HG03571 (cell line): ENCODE data around the gene IFT27.

Experiments
- ATAC-seq: cut with Tn5 transposase; IDR thresholded peaks from one replicate; pipeline ENCODE4 v1.9.1; 2021; ENCODE audit not compliant: unreplicated experiment

Gene IFT27

GRCh38 chr22:36728505-36728904, 47.4 kb downstream of the IFT27 start:
- ATAC-seq, result no peak

GRCh38 chr22:36727927-36728488, 47.9 kb downstream of the IFT27 start:
- ATAC-seq, result no peak

- no peak for ATAC-seq
Observed at GRCh38 chr22:36727110-36727509, 48.8 kb downstream of the IFT27 start.

DNA sequence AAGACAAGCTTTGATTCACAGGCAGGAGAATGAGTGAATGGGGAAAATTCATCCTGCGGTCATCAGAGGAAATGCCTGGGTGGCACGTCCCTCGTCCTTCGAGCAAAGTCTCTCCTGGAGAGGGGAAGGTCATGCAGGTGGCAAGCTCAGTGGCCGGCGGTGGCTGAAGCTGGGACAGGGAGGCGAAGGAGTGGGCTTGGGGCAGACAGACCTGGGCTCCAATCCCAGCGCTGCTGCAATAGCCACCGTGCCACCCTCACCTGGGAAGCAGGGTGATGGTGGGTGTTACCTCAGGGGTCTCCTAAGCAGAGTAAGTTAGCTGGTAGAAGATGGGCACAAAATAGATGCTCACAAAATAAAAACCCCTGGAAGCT, 49.9 kb downstream of the IFT27 start:
- no peak for ATAC-seq

- ATAC-seq, result no peak
Observed at GRCh38 chr22:36725366-36726006, 50.4 kb downstream of the IFT27 start.

GRCh38 chr22:36724836-36725235, 51.1 kb downstream of the IFT27 start:
- no peak for ATAC-seq

DNA sequence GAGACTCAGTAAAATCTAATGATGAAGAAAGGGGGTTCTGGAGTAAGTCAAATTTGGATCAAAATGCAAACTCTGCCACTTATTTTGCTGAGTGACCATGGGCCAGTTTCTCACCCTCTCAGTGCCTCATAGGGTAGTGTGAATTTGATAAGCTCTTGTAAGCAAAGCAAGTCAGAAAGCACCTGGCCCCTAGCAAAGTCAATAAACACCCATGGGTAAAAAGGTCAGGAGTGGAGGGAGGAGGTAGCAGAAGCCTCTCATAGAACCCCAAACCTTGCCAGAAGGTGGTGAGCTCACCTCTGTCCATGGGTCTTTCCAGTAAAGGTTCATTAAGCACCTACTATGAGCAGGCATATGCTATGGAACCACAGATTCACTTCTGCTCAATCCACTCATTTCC, 53.9 kb downstream of the IFT27 start:
- no peak for ATAC-seq

- no peak for ATAC-seq
Observed at GRCh38 chr22:36715647-36716046, 60.3 kb downstream of the IFT27 start.

DNA sequence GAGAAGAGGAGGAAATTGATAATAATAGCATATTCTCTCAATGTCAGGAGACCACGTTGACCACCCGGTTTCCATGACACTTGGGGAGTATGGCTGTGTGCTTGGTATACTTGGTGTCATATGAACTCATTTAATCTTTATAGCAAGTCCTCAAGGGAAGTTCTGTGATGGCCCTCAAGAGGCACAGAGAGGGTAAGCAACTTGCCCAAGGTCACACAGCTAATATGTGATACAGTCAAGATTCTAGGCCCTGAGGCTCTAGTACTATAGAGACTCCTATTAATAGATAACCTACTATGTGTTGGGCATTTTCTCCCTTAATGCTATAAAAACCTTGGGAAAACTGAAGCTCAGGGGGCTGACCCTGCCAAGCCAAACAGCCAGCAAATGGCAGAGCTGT, 61.8 kb downstream of the IFT27 start:
- no peak for ATAC-seq

GRCh38 chr22:36713436-36713835, 62.5 kb downstream of the IFT27 start:
- ATAC-seq, result no peak
